Progenitor cell of endocrine pancreas (in vitro differentiated cells): ENCODE data around the gene MYH13. TPM values are rescaled to one million over a fixed set of nuclear protein-coding genes. Genes with fewer than 3 reads are reported as not detected.

Experiments
- DNase-seq: peaks from one replicate; pipeline ENCODE4 v3.0.0; 2021; ENCODE audit warnings: low spot score; ENCODE audit not compliant: unreplicated experiment
- H3K27ac Mint-ChIP-seq: 2 replicates; pipeline ENCODE4 v1.8.0; 2021; ENCODE audit warnings: mild to moderate bottlenecking, moderate library complexity, mixed read lengths
- H3K27me3 Mint-ChIP-seq: 2 replicates; pipeline ENCODE4 v1.8.0; 2021; ENCODE audit warnings: mixed read lengths
- H3K36me3 Mint-ChIP-seq: 2 replicates; pipeline ENCODE4 v1.8.0; 2022; ENCODE audit warnings: mixed read lengths; ENCODE audit not compliant: insufficient read depth
- H3K4me1 Mint-ChIP-seq: 2 replicates; pipeline ENCODE4 v1.8.0; 2021; ENCODE audit warnings: low read depth, mixed read lengths
- H3K4me3 Mint-ChIP-seq: 2 replicates; pipeline ENCODE4 v1.8.0; 2021; ENCODE audit warnings: low read depth, mild to moderate bottlenecking, moderate library complexity, mixed read lengths
- H3K9me3 Mint-ChIP-seq: 2 replicates; pipeline ENCODE4 v1.8.0; 2021; ENCODE audit warnings: low read depth, mixed read lengths
- CTCF ChIP-seq: fragments of 200-600 bp; sonication (generic); IDR thresholded peaks from one replicate; pipeline ENCODE4 v1.5.0; 2021; ENCODE audit warnings: antibody characterized with exemption, mild to moderate bottlenecking; ENCODE audit not compliant: unreplicated experiment
- total RNA-seq: library from RNA; stranded (reverse); gene quantifications from 2 replicates; pipeline ENCODE4 v1.2.1, GENCODE V29; 2021

The MYH13 gene
- total RNA-seq, 1 donor from 2014 or later: not detected

- no peak for TF ChIP-seq CTCF
- no peak for DNase-seq
- no peaks in the 10 kb centered on the region for H3K9me3 Mint-ChIP-seq
- H3K27ac Mint-ChIP-seq: no peak overlapping the region
- peaks cover 44% of the 10 kb centered on the region for H3K27me3 Mint-ChIP-seq
- no peak overlapping the region for H3K4me3 Mint-ChIP-seq
- peaks cover 12% of the 10 kb centered on the region for H3K4me1 Mint-ChIP-seq
- no peaks in the 10 kb centered on the region for H3K36me3 Mint-ChIP-seq
These were observed 20.1 kb upstream of the MYH13 start for GRCh38 chr17:10392880-10393279.

- Mint-ChIP-seq H3K9me3 (no peaks in the 10 kb centered on the region), H3K27me3 (peaks cover 18% of the 10 kb centered on the region), H3K4me1 (peaks cover 16% of the 10 kb centered on the region), H3K4me3 (no peak overlapping the region), H3K27ac (no peak overlapping the region), H3K36me3 (no peaks in the 10 kb centered on the region)
- no peak for DNase-seq
- TF ChIP-seq CTCF: no peak
These were observed 13.1 kb upstream of the MYH13 start for GRCh38 chr17:10385871-10386270.

GRCh38 chr17:10384175-10384574 lies 11.4 kb upstream of the MYH13 start:
- Mint-ChIP-seq H3K27me3 (peaks cover 22% of the 10 kb centered on the region), H3K36me3 (no peaks in the 10 kb centered on the region), H3K9me3 (no peaks in the 10 kb centered on the region), H3K4me3 (no peak overlapping the region), H3K4me1 (peaks cover 24% of the 10 kb centered on the region), H3K27ac (no peak overlapping the region)
- no peak for TF ChIP-seq CTCF
- DNase-seq: no peak

- TF ChIP-seq CTCF: no peak
- Mint-ChIP-seq H3K9me3 (no peaks in the 10 kb centered on the region), H3K36me3 (no peaks in the 10 kb centered on the region), H3K4me3 (no peak overlapping the region), H3K4me1 (peaks cover 26% of the 10 kb centered on the region), H3K27ac (peak overlapping the region; percentile 25), H3K27me3 (peaks cover 36% of the 10 kb centered on the region)
- no peak for DNase-seq
These were observed 8.0 kb upstream of the MYH13 start for GRCh38 chr17:10380631-10381408.

GRCh38 chr17:10370016-10370608 lies 2.7 kb downstream of the MYH13 start:
- Mint-ChIP-seq H3K36me3 (no peaks in the 10 kb centered on the region), H3K27me3 (peaks cover 38% of the 10 kb centered on the region), H3K9me3 (no peaks in the 10 kb centered on the region), H3K4me1 (no peaks in the 10 kb centered on the region), H3K4me3 (no peak overlapping the region), H3K27ac (no peak overlapping the region)
- DNase-seq: no peak
- no peak for TF ChIP-seq CTCF
